GM19452 (cell line): ENCODE data around the gene PHACTR2.
"Not testable (repeated sequence)": the region's sequence is repeated elsewhere in the genome, so short reads cannot be mapped to it uniquely, and the experiment has no call there.

Experiments
- ATAC-seq: cut with Tn5 transposase; IDR thresholded peaks from one replicate; pipeline ENCODE4 v1.9.1; 2021; ENCODE audit not compliant: unreplicated experiment

The PHACTR2 gene

GRCh38 chr6:143758551-143758950 is 80.8 kb downstream of the PHACTR2 start:
- no peak for ATAC-seq

- no peak for ATAC-seq
Observed at GRCh38 chr6:143759666-143760065, 81.9 kb downstream of the PHACTR2 start.

- no peak for ATAC-seq
Observed at GRCh38 chr6:143761074-143761473, 83.3 kb downstream of the PHACTR2 start.

- ATAC-seq = no peak
Observed at GRCh38 chr6:143762126-143762525, 84.4 kb downstream of the PHACTR2 start.

GRCh38 chr6:143765422-143766184 is 87.8 kb downstream of the PHACTR2 start:
- ATAC-seq = no peak

- ATAC-seq = no peak
Observed at GRCh38 chr6:143766185-143766553, 88.4 kb downstream of the PHACTR2 start.

GRCh38 chr6:143767433-143767832 is 89.7 kb downstream of the PHACTR2 start:
- no peak for ATAC-seq

- ATAC-seq = no peak
Observed at GRCh38 chr6:143772116-143773086, 94.6 kb downstream of the PHACTR2 start.

- ATAC-seq = no peak
Observed at GRCh38 chr6:143773506-143774150, 95.9 kb downstream of the PHACTR2 start.

- no peak for ATAC-seq
Observed at GRCh38 chr6:143774347-143774746, 96.6 kb downstream of the PHACTR2 start.

GRCh38 chr6:143775336-143775735 is 97.6 kb downstream of the PHACTR2 start:
- ATAC-seq = no peak

GRCh38 chr6:143778926-143779325 is 101.2 kb downstream of the PHACTR2 start:
- ATAC-seq = no peak

- ATAC-seq = no peak
Observed at GRCh38 chr6:143782481-143782880, 104.7 kb downstream of the PHACTR2 start.

- ATAC-seq = no peak
Observed at GRCh38 chr6:143783077-143783476, 105.3 kb downstream of the PHACTR2 start.

GRCh38 chr6:143784316-143784715 is 106.6 kb downstream of the PHACTR2 start:
- ATAC-seq = no peak

GRCh38 chr6:143786371-143786770 is 108.6 kb downstream of the PHACTR2 start:
- ATAC-seq = not testable (repeated sequence)

- ATAC-seq = no peak
Observed at GRCh38 chr6:143792402-143793279, 114.9 kb downstream of the PHACTR2 start.

- no peak for ATAC-seq
Observed at GRCh38 chr6:143793280-143793619, 115.5 kb downstream of the PHACTR2 start.

- ATAC-seq = not testable (repeated sequence)
Observed at GRCh38 chr6:143796551-143796950, 118.8 kb downstream of the PHACTR2 start.

- not testable (repeated sequence) for ATAC-seq
Observed at GRCh38 chr6:143798487-143798886, 120.7 kb downstream of the PHACTR2 start.
